Thoracic aorta (tissue), 2 donors: ENCODE measurements around the gene PEPD. TPM values are rescaled to one million over a fixed set of nuclear protein-coding genes. Genes with fewer than 3 reads are reported as not detected.

ENCODE experiments used
- ATAC-seq: fragments of 150-250 bp; one replicate; pipeline ENCODE4 v1.8.0; 2017; ENCODE audit warnings: low read depth; ENCODE audit not compliant: insufficient number of reproducible peaks, low FRiP score
- DNase-seq: peaks from one replicate; pipeline ENCODE4 v3.0.0-alpha.2; 2020; ENCODE audit warnings: low spot score
- H3K27ac ChIP-seq, 2 donors: fragments of 200-600 bp; sonication (generic); 1 replicate in 1 of 2; 2 replicates in 1 of 2; pipeline ENCODE4 v1.5.1; 2016; ENCODE audit warnings: mild to moderate bottlenecking in 2 of 2, moderate library complexity in 2 of 2
- H3K27me3 ChIP-seq: fragments of 200-600 bp; sonication (generic); replicated peaks from 2 replicates; pipeline ENCODE4 v1.6.0; 2016; ENCODE audit warnings: mild to moderate bottlenecking; ENCODE audit not compliant: insufficient read depth
- H3K36me3 ChIP-seq: fragments of 200-600 bp; sonication (generic); one replicate; pipeline ENCODE4 v1.5.1; 2016
- H3K4me1 ChIP-seq, 2 donors: fragments of 200-600 bp; sonication (generic); 1 replicate in 1 of 2; 2 replicates in 1 of 2; pipeline versions ENCODE4 v1.5.1 to v1.6.0; 2016; ENCODE audit warnings: low read depth in 2 of 2, mild to moderate bottlenecking in 1 of 2; ENCODE audit not compliant: control insufficient read depth in 1 of 2
- H3K4me3 ChIP-seq: fragments of 200-600 bp; sonication (generic); 2 replicates; pipeline ENCODE4 v1.5.1; 2016; ENCODE audit warnings: mild to moderate bottlenecking
- H3K9me3 ChIP-seq: fragments of 200-600 bp; sonication (generic); 2 replicates; pipeline ENCODE4 v1.5.1; 2016
- total RNA-seq, 2 donors: library from RNA; depleted of rRNA; stranded (reverse); fragments of >200 nt; gene quantifications; one replicate each; pipeline versions ENCODE4 v1.1.0 to v1.2.3, GENCODE V29; 2016
- TF ChIP-seq, protein P1 (sequence below): fragments of 200-600 bp; sonication (generic); IDR thresholded peaks from one replicate; pipeline ENCODE4 v1.5.1; 2019; ENCODE audit warnings: antibody characterized with exemption

The PEPD gene
- total RNA-seq, 2 donors from 2014 or later, result 48.7 to 70.9 TPM

DNA sequence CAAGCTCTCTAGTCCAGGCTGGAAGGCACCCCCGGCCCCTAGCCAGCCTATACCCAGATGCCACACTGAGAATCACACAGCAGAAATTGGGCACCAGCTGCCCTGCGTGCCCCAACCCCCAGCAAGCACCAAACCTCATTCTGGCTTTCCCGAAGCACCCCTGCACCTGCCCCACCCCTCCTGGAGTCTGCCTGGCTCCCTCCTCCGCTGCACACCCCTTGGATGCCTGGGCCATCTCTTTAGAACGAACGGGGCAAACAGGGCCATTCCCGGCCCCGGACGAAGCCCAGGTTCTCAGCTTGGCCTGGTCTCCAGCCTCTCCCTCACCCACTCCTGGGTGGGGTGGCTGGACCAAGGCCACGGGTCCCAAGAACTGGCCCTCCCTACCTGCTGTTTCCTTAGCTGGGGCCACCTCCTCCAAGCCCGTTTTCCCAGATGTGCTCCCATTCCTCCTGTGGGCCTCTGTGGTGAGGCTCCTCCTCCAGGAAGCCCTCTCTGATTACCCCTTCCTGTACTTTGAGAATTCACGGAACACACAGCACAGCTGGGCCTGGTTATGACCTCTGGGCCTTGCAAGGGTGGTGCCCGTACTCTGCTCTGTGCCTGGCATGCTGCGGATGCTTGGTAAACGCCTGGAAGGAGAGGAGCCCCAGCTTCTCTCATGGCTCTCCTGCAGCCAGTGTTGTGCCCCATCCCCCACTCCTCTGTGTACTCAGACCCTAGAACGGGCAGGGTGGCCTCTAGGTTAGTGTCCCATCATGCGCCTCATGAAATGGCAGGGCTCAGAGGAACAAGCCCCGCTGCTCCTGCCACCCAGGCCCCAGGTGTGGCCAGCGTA is 126.6 kb downstream of the PEPD start:
- H3K27me3 ChIP-seq, result no peaks in the 10 kb centered on the region
- TF ChIP-seq, protein P1, sequence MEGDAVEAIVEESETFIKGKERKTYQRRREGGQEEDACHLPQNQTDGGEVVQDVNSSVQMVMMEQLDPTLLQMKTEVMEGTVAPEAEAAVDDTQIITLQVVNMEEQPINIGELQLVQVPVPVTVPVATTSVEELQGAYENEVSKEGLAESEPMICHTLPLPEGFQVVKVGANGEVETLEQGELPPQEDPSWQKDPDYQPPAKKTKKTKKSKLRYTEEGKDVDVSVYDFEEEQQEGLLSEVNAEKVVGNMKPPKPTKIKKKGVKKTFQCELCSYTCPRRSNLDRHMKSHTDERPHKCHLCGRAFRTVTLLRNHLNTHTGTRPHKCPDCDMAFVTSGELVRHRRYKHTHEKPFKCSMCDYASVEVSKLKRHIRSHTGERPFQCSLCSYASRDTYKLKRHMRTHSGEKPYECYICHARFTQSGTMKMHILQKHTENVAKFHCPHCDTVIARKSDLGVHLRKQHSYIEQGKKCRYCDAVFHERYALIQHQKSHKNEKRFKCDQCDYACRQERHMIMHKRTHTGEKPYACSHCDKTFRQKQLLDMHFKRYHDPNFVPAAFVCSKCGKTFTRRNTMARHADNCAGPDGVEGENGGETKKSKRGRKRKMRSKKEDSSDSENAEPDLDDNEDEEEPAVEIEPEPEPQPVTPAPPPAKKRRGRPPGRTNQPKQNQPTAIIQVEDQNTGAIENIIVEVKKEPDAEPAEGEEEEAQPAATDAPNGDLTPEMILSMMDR, result no peak
- H3K4me3 ChIP-seq, result no peak overlapping the region
- H3K4me1 ChIP-seq, result peaks cover 12 to 44% of the 10 kb centered on the region in 2 donors
- no peaks in the 10 kb centered on the region for H3K9me3 ChIP-seq
- H3K27ac ChIP-seq, result no peak overlapping the region
- peak; percentile 33 for ATAC-seq
- H3K36me3 ChIP-seq, result no peaks in the 10 kb centered on the region
- no peak for DNase-seq

DNA sequence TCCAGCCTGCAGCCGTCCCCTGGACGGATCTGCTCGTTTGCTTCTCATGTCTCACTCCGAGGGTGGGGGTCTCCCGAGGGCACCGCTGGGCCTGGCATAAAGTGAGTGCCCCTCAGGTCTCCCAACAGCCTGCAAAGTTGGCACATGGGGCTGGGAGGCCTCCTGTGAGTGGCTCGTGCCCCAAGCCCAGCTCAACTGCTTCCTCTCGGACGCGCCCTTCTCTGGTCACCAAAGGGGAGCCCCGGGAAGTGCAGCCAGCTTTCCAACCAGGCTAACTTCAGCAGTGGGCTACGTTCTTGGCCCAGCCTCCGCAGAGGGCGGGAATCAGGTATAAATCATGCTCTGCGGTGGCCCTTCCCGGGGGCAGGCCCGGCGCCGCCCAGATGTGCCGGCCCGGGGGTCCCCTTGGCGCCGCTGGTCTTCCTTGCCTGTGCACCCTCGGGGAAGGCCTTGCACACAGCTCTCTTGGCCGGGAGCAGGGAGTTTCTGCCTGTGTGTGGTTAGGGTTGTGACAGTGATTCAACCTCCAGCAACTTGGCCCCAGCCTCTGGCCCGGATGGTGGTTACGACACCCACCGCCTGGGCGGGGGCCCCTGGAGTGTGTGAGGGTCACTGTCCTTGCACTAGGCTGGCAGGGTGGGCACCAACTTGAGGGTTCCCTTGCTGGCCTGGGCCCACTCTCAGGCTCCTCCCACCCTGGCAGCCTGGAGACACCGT is 127.4 kb downstream of the PEPD start:
- no peak for DNase-seq
- H3K4me1 ChIP-seq, result peaks cover 12 to 51% of the 10 kb centered on the region in 2 donors
- H3K36me3 ChIP-seq, result no peaks in the 10 kb centered on the region
- TF ChIP-seq, protein P1, result no peak
- ATAC-seq, result no peak
- H3K27ac ChIP-seq, result no peak overlapping the region
- no peaks in the 10 kb centered on the region for H3K27me3 ChIP-seq
- no peak overlapping the region for H3K4me3 ChIP-seq
- H3K9me3 ChIP-seq, result no peaks in the 10 kb centered on the region

GRCh38 chr19:33393286-33394005 is 128.1 kb downstream of the PEPD start:
- H3K4me3 ChIP-seq, result no peak overlapping the region
- peaks cover 15 to 58% of the 10 kb centered on the region in 2 donors for H3K4me1 ChIP-seq
- no peaks in the 10 kb centered on the region for H3K27me3 ChIP-seq
- H3K27ac ChIP-seq, result no peak overlapping the region
- H3K9me3 ChIP-seq, result no peaks in the 10 kb centered on the region
- DNase-seq (no peak), ATAC-seq (no peak)
- TF ChIP-seq, protein P1, result no peak
- H3K36me3 ChIP-seq, result no peaks in the 10 kb centered on the region

- Histone ChIP-seq H3K4me3 (no peak overlapping the region), H3K36me3 (no peaks in the 10 kb centered on the region), H3K4me1 (peaks cover 22 to 66% of the 10 kb centered on the region in 2 donors), H3K27ac (no peak overlapping the region), H3K9me3 (no peaks in the 10 kb centered on the region), H3K27me3 (no peaks in the 10 kb centered on the region)
- DNase-seq (no peak), ATAC-seq (no peak)
- TF ChIP-seq, protein P1, result no peak
Observed at GRCh38 chr19:33392341-33393285, 129.0 kb downstream of the PEPD start.
